ENCODE measurements around the gene PKMYT1. TPM values are rescaled to one million over a fixed set of nuclear protein-coding genes. Genes with fewer than 3 reads are reported as not detected.

The PKMYT1 gene
- total RNA-seq, 1 experiment from 2014 or later: 105 TPM

- no TSS peak for BruUV-seq (replicated peaks)
- CTCF ChIA-PET: no interaction called here
- no peaks in the 10 kb centered on the region for H4K20me1 ChIP-seq (ENCODE audit: insufficient read depth)
- no peaks in the 10 kb centered on the region for H3K9me3 ChIP-seq (ENCODE audit: insufficient read depth, low read depth)
- H3K4me2 ChIP-seq: no peak overlapping the region
- H3K79me2 ChIP-seq (ENCODE audit: low read depth): no peaks in the 10 kb centered on the region
- H3K4me3 ChIP-seq: no peak overlapping the region
- no peak for DNase-seq
- H3K27me3 ChIP-seq (ENCODE audit: insufficient read depth, low read depth): no peaks in the 10 kb centered on the region
- no peaks in the 10 kb centered on the region for H3K9me2 ChIP-seq (ENCODE audit: insufficient read depth)
- peaks cover 20% of the 10 kb centered on the region; the same call in 1 of the 2 replicates for H3K4me1 ChIP-seq (replicated peaks; ENCODE audit: insufficient read depth)
- peaks cover 20% of the 10 kb centered on the region; the same call in 1 of the 2 replicates for H3F3A ChIP-seq (ENCODE audit: insufficient read depth, low read depth)
- no peak overlapping the region for H3K27ac ChIP-seq
- H3K36me3 ChIP-seq (ENCODE audit: low read depth): no peaks in the 10 kb centered on the region
- no peak for TF ChIP-seq EZH2 (IDR thresholded peaks at IDR 0.05; ENCODE audit: low read depth)
- no peak for TF ChIP-seq CTCF (conservative IDR thresholded peaks at IDR 0.05)
- intact Hi-C loops (cut with micrococcal nuclease; ENCODE audit: unreplicated experiment): no loop called here
- POLR2A ChIA-PET (ENCODE audit: unreplicated experiment): no interaction called here
- no peak overlapping the region for H2AFZ ChIP-seq
These were observed 7.0 kb upstream of the PKMYT1 start for GRCh38 chr16:2987286-2987685.

- Histone ChIP-seq H3K4me1 (replicated peaks; ENCODE audit: insufficient read depth) (peaks cover 20% of the 10 kb centered on the region; the same call in 1 of the 2 replicates), H3K9me3 (ENCODE audit: insufficient read depth, low read depth) (no peaks in the 10 kb centered on the region), H2AFZ (no peak overlapping the region), H3F3A (ENCODE audit: insufficient read depth, low read depth) (peaks cover 25% of the 10 kb centered on the region; the same call in 1 of the 2 replicates), H3K36me3 (ENCODE audit: low read depth) (no peaks in the 10 kb centered on the region), H3K4me3 (no peak overlapping the region), H3K4me2 (no peak overlapping the region), H4K20me1 (ENCODE audit: insufficient read depth) (no peaks in the 10 kb centered on the region), H3K27ac (no peak overlapping the region), H3K27me3 (ENCODE audit: insufficient read depth, low read depth) (no peaks in the 10 kb centered on the region), H3K9me2 (ENCODE audit: insufficient read depth) (no peaks in the 10 kb centered on the region), H3K79me2 (ENCODE audit: low read depth) (no peaks in the 10 kb centered on the region)
- no TSS peak for BruUV-seq (replicated peaks)
- ChIA-PET POLR2A (ENCODE audit: unreplicated experiment) (no interaction called here), CTCF (no interaction called here)
- no peak for DNase-seq
- intact Hi-C loops (cut with micrococcal nuclease; ENCODE audit: unreplicated experiment): no loop called here
- TF ChIP-seq CTCF (conservative IDR thresholded peaks at IDR 0.05) (no peak), EZH2 (IDR thresholded peaks at IDR 0.05; ENCODE audit: low read depth) (no peak)
These were observed 6.5 kb upstream of the PKMYT1 start for GRCh38 chr16:2986623-2987188.

- no peaks in the 10 kb centered on the region for H3K27me3 ChIP-seq (ENCODE audit: insufficient read depth, low read depth)
- DNase-seq: no peak
- H3F3A ChIP-seq (ENCODE audit: insufficient read depth, low read depth): peaks cover 32% of the 10 kb centered on the region; the same call in 1 of the 2 replicates
- H3K27ac ChIP-seq: no peak overlapping the region
- no peak for TF ChIP-seq CTCF (conservative IDR thresholded peaks at IDR 0.05)
- no peak overlapping the region for H2AFZ ChIP-seq
- H3K4me3 ChIP-seq: no peak overlapping the region
- no peaks in the 10 kb centered on the region for H4K20me1 ChIP-seq (ENCODE audit: insufficient read depth)
- no peaks in the 10 kb centered on the region for H3K79me2 ChIP-seq (ENCODE audit: low read depth)
- H3K4me1 ChIP-seq (replicated peaks; ENCODE audit: insufficient read depth): peaks cover 20% of the 10 kb centered on the region; the same call in 1 of the 2 replicates
- no TSS peak for BruUV-seq (replicated peaks)
- no peaks in the 10 kb centered on the region for H3K36me3 ChIP-seq (ENCODE audit: low read depth)
- ChIA-PET POLR2A (ENCODE audit: unreplicated experiment) (no interaction called here), CTCF (no interaction called here)
- intact Hi-C loops (cut with micrococcal nuclease; ENCODE audit: unreplicated experiment): no loop called here
- H3K4me2 ChIP-seq: no peak overlapping the region
- H3K9me2 ChIP-seq (ENCODE audit: insufficient read depth): no peaks in the 10 kb centered on the region
- H3K9me3 ChIP-seq (ENCODE audit: insufficient read depth, low read depth): no peaks in the 10 kb centered on the region
These were observed 5.7 kb upstream of the PKMYT1 start for GRCh38 chr16:2985893-2986355.
